K562 (cell line): Measurements from ENCODE around the gene CHI3L1. TPM values are rescaled to one million over a fixed set of nuclear protein-coding genes. Genes with fewer than 3 reads are reported as not detected.

Source experiments
- ATAC-seq: fragments of 200-7000 bp; cut with Tn5 transposase; 3 replicates; pipeline ENCODE4 v1.9.1; 2020; ENCODE audit warnings: moderate library complexity
- BruUV-seq: library from RNA; stranded (reverse); fragments of 400-500 nt; replicated peaks from 2 replicates; lab custom pipeline; 2021; lab: Mats Ljungman, UMichigan
- CTCF ChIA-PET: fragments of 300-600 bp; formaldehyde crosslinking; extraction: SDS; loops from one replicate; lab custom pipeline; 2021; ENCODE audit warnings: low intra/inter-chr PET ratio; lab: Yijun Ruan, JAX
- POLR2A ChIA-PET: fragments of 300-600, 350-650 bp; sonication (Branson Sonifier 250); formaldehyde crosslinking; extraction: SDS; loops from one replicate; lab custom pipeline; 2021; ENCODE audit warnings: antibody characterized with exemption, inconsistent platforms; lab: Yijun Ruan, JAX
- DNase-seq, 4 experiments: peaks; one replicate each; pipeline versions ENCODE4 v3.0.0 to v3.0.0-alpha.2; 2011 to 2018; ENCODE audit warnings: low spot score in 3 of 4, mixed read lengths in 3 of 4; ENCODE audit errors: extremely low read depth in 1 of 4
- FAIRE-seq: peaks from 2 replicates; lab custom pipeline; 2011; peaks lifted over from hg19 to GRCh38; lab: Jason Lieb, UNC
- H2AFZ ChIP-seq: 2 replicates; pipeline ENCODE4 v1.6.0; 2011; ENCODE audit warnings: low read depth, low read length, control low read depth, inconsistent platforms
- H3K27ac ChIP-seq: fragments of 200-600 bp; 3 replicates; pipeline ENCODE4 v1.8.0; 2011; ENCODE audit warnings: low read depth, mild to moderate bottlenecking, control low read depth, inconsistent platforms, low read length, moderate library complexity, mixed read lengths; ENCODE audit errors: extremely low read depth
- H3K27me3 ChIP-seq, 2 experiments: fragments of 300-600 bp in 1 of 2; 2 replicates in 1 of 2; 3 replicates in 1 of 2; pipeline versions ENCODE4 v1.6.0 to v1.8.0; 2011; ENCODE audit warnings: inconsistent platforms in 2 of 2, low read length in 2 of 2, mild to moderate bottlenecking in 1 of 2, mixed read lengths in 1 of 2, moderate library complexity in 1 of 2; ENCODE audit not compliant: control insufficient read depth in 2 of 2, insufficient read depth in 2 of 2
- H3K36me3 ChIP-seq: fragments of 300-600 bp; 3 replicates; pipeline ENCODE4 v1.8.0; 2011; ENCODE audit warnings: mild to moderate bottlenecking, low read length, inconsistent platforms; ENCODE audit not compliant: control insufficient read depth, insufficient read depth
- H3K4me1 ChIP-seq, 2 experiments: fragments of 200-600 bp in 1 of 2; replicated peaks in 1 of 2; 2 replicates in 1 of 2; 3 replicates in 1 of 2; pipeline versions ENCODE4 v1.5.1 to v1.8.0; 2011; ENCODE audit warnings: inconsistent platforms in 2 of 2, low read length in 2 of 2, mild to moderate bottlenecking in 1 of 2, mixed read lengths in 1 of 2, moderate library complexity in 1 of 2; ENCODE audit not compliant: control insufficient read depth in 2 of 2, insufficient read depth in 2 of 2
- H3K4me2 ChIP-seq: 2 replicates; pipeline ENCODE4 v1.6.1; 2011; ENCODE audit warnings: low read length, control low read depth, inconsistent platforms, mixed read lengths; ENCODE audit not compliant: insufficient read depth
- H3K4me3 ChIP-seq: fragments of 200-600 bp; sonication (generic), shearing (Covaris generic); 2 replicates; pipeline ENCODE4 v1.5.1; 2016; ENCODE audit warnings: control low read depth, inconsistent platforms
- H3K79me2 ChIP-seq: fragments of 200-600 bp; 3 replicates; pipeline ENCODE4 v1.8.0; 2011; ENCODE audit warnings: low read length, inconsistent platforms; ENCODE audit not compliant: control insufficient read depth, insufficient read depth
- H3K9ac ChIP-seq, 2 experiments: 2 replicates each; pipeline versions ENCODE4 v1.6.0 to v1.6.1; 2011; ENCODE audit warnings: low read depth in 2 of 2, low read length in 2 of 2, control low read depth in 1 of 2, inconsistent platforms in 1 of 2, mild to moderate bottlenecking in 1 of 2, mixed read lengths in 1 of 2; ENCODE audit not compliant: insufficient read depth in 1 of 2
- H3K9me1 ChIP-seq: one replicate; pipeline ENCODE4 v1.6.0; 2011; ENCODE audit warnings: inconsistent platforms, mild to moderate bottlenecking, low read length, moderate library complexity; ENCODE audit not compliant: control insufficient read depth, insufficient read depth
- H3K9me3 ChIP-seq: replicated peaks from 2 replicates; pipeline ENCODE4 v1.5.1; 2011; ENCODE audit warnings: low read depth, low read length, inconsistent platforms; ENCODE audit not compliant: control insufficient read depth, insufficient read depth
- H4K20me1 ChIP-seq: replicated peaks from 2 replicates; pipeline ENCODE4 v1.6.1; 2011; ENCODE audit warnings: low read length, inconsistent platforms, mixed read lengths; ENCODE audit not compliant: control insufficient read depth, insufficient read depth
- FOXO4 ChIP-seq: fragments of 450-650 bp; formaldehyde crosslinking; IDR thresholded peaks from 2 replicates; pipeline ENCODE4 v1.4.0; 2020; ENCODE audit warnings: mild to moderate bottlenecking, moderate library complexity
- FOXP1 ChIP-seq: sonication (generic); formaldehyde crosslinking; IDR thresholded peaks from 2 replicates; pipeline ENCODE4 v1.8.0; 2022; ENCODE audit warnings: mild to moderate bottlenecking, missing genetic modification reagents
- HMGN3 ChIP-seq: IDR thresholded peaks from 2 replicates; pipeline ENCODE4 v1.6.1; 2011; ENCODE audit warnings: borderline replicate concordance, low read depth, mild to moderate bottlenecking, mixed read lengths, low read length; ENCODE audit not compliant: insufficient read length; ENCODE audit errors: extremely low read depth
- MCM5 ChIP-seq: fragments of 450-650 bp; IDR thresholded peaks from 2 replicates; pipeline ENCODE4 v1.6.1; 2016; ENCODE audit warnings: low read depth
- PHB2 ChIP-seq: fragments of 450-650 bp; IDR thresholded peaks from 2 replicates; pipeline ENCODE4 v1.6.1; 2017; ENCODE audit warnings: low read depth
- POLR3A ChIP-seq: IDR thresholded peaks from 2 replicates; pipeline ENCODE4 v1.6.1; 2011; ENCODE audit warnings: borderline replicate concordance, mild to moderate bottlenecking, moderate library complexity; ENCODE audit not compliant: insufficient read length, insufficient read depth; ENCODE audit errors: extremely low read depth
- PTRF ChIP-seq: fragments of 450-650 bp; IDR thresholded peaks from 2 replicates; pipeline ENCODE4 v1.6.1; 2016; ENCODE audit warnings: mild to moderate bottlenecking, missing genetic modification characterization, missing compliant biosample characterization
- ZFP1 ChIP-seq: fragments of 450-650 bp; formaldehyde crosslinking; IDR thresholded peaks from 2 replicates; pipeline ENCODE4 v1.4.0; 2020; ENCODE audit warnings: mild to moderate bottlenecking, mixed read lengths
- ZNF589 ChIP-seq: fragments of 200-800 bp; sonication (Bioruptor generic); IDR thresholded peaks from 2 replicates; pipeline ENCODE4 v1.6.1; 2016; ENCODE audit warnings: low read depth, missing genetic modification characterization, missing compliant biosample characterization
- WGBS: fragments of 100-300 bp; shearing (Covaris generic); methylation state at CpG from one replicate; pipeline ENCODE4 v1.1.6; 2016; ENCODE audit warnings: low coverage, mixed read lengths; ENCODE audit not compliant: insufficient coverage; ENCODE audit errors: missing lambda C conversion rate; 5-methylcytosine and 5-hydroxymethylcytosine counted together
- in situ Hi-C: fragments of 300-500 bp; cut with MboI; formaldehyde crosslinking; loops from 4 replicates; pipeline ENCODE4 v1.15.0; 2018; ENCODE audit warnings: inconsistent platforms, mixed read lengths
- intact Hi-C: fragments of 100-400 bp; cut with micrococcal nuclease; formaldehyde crosslinking; loops from 2 replicates; pipeline ENCODE4 v1.14.2; 2022
- polyA plus RNA-seq, 8 experiments: library from polyadenylated mRNA; depleted of rRNA in 4 of 8; stranded (reverse) in 5 of 8; unstranded in 3 of 8; fragments of >200 nt; fragmentation: Nextera tagmentation in 2 of 8; fragmentation: Illumina TruSeq in 1 of 8; extraction: Ambion mirVana in 2 of 8; extraction: Trizol in 1 of 8; gene quantifications; 2 replicates each; pipeline versions ENCODE4 v1.2.1 to v1.2.3, GENCODE V29; 2011 to 2014; ENCODE audit warnings: inconsistent platforms in 1 of 8, missing spikeins in 1 of 8
- total RNA-seq, 7 experiments: library from RNA; depleted of rRNA in 6 of 7; stranded (reverse); fragments of >200 nt in 6 of 7; fragmentation: Illumina TruSeq in 2 of 7; extraction: Trizol in 2 of 7; gene quantifications; 2 replicates each; pipeline versions ENCODE4 v1.2.1 to v1.2.3, GENCODE V29; 2011 to 2021; ENCODE audit warnings: low replicate concordance in 1 of 7
- TF ChIP-seq, protein P1 (sequence below): fragments of 150-350 bp; conservative IDR thresholded peaks from 2 replicates; pipeline ENCODE4 v1.6.1; 2014; ENCODE audit warnings: low read length
- TF ChIP-seq, protein P2 (sequence below): sonication (generic); formaldehyde crosslinking; IDR thresholded peaks from 2 replicates; pipeline ENCODE4 v1.5.0; 2020; ENCODE audit warnings: missing genetic modification reagents
- TF ChIP-seq, protein P3 (sequence below): fragments of 200-800 bp; sonication (Bioruptor generic); IDR thresholded peaks from 2 replicates; pipeline ENCODE4 v1.6.1; 2017; ENCODE audit warnings: missing genetic modification characterization, missing compliant biosample characterization
- TF ChIP-seq, protein P4 (sequence below): fragments of 450-650 bp; IDR thresholded peaks from one replicate; pipeline ENCODE4 v1.6.1; 2018; ENCODE audit warnings: mild to moderate bottlenecking, moderate library complexity; ENCODE audit not compliant: partially characterized antibody

Gene CHI3L1
- total and polyA plus RNA-seq, 9 of the 15 experiments (the other 6 are each of a cell fraction or from before 2014, with no cell fraction given), result not detected

GRCh38 chr1:203170625-203171330 lies 15.7 kb downstream of the CHI3L1 start:
- in situ Hi-C loops, result no loop called here
- no peaks in the 10 kb centered on the region for H3K79me2 ChIP-seq
- peaks cover 16 to 64% of the 10 kb centered on the region in 2 experiments; a peak in 4 of 5 replicates for H3K27me3 ChIP-seq
- 0% methylated on average over 8 of the region's 8 CpGs for WGBS
- H3K4me1 ChIP-seq, result peaks cover 0 to 11% of the 10 kb centered on the region in 2 experiments; a peak in 1 of 5 replicates
- no peak for FAIRE-seq
- H3K4me2 ChIP-seq, result no peak overlapping the region
- ATAC-seq, result no peak
- ChIA-PET POLR2A (interaction anchor here (0.5 to 1.1 kb wide), 5 partner anchors 11 to 1583 kb away, joined by 3 to 5 read pairs (median 3); no protein-coding TSS in a partner anchor), CTCF (interaction anchor here (2.5 to 3.5 kb wide), 2 partner anchors 53 to 131 kb away, joined by 12 to 27 read pairs; no protein-coding TSS in a partner anchor)
- H3K36me3 ChIP-seq, result no peaks in the 10 kb centered on the region
- no peaks in the 10 kb centered on the region for H3K9me1 ChIP-seq
- peaks cover 29% of the 10 kb centered on the region; the same call in 1 of the 2 replicates for H4K20me1 ChIP-seq
- intact Hi-C loops, result no loop called here
- no peak for DNase-seq
- no peak overlapping the region for H3K9ac ChIP-seq
- no peak overlapping the region for H2AFZ ChIP-seq
- BruUV-seq, result no TSS peak
- no peak overlapping the region for H3K4me3 ChIP-seq
- no peaks in the 10 kb centered on the region for H3K9me3 ChIP-seq
- no peak overlapping the region for H3K27ac ChIP-seq
- TF ChIP-seq POLR3A (no peak), FOXO4 (no peak), FOXP1 (CRISPR knock-in tag) (no peak), HMGN3 (no peak), PTRF (no peak), PHB2 (no peak), MCM5 (no peak), ZFP1 (CRISPR knock-in tag) (no peak), ZNF589 (CRISPR knock-in tag) (no peak)
- TF ChIP-seq, protein P1, sequence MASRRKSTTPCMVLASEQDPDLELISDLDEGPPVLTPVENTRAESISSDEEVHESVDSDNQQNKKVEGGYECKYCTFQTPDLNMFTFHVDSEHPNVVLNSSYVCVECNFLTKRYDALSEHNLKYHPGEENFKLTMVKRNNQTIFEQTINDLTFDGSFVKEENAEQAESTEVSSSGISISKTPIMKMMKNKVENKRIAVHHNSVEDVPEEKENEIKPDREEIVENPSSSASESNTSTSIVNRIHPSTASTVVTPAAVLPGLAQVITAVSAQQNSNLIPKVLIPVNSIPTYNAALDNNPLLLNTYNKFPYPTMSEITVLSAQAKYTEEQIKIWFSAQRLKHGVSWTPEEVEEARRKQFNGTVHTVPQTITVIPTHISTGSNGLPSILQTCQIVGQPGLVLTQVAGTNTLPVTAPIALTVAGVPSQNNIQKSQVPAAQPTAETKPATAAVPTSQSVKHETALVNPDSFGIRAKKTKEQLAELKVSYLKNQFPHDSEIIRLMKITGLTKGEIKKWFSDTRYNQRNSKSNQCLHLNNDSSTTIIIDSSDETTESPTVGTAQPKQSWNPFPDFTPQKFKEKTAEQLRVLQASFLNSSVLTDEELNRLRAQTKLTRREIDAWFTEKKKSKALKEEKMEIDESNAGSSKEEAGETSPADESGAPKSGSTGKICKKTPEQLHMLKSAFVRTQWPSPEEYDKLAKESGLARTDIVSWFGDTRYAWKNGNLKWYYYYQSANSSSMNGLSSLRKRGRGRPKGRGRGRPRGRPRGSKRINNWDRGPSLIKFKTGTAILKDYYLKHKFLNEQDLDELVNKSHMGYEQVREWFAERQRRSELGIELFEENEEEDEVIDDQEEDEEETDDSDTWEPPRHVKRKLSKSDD, result no peak
- TF ChIP-seq, protein P2, sequence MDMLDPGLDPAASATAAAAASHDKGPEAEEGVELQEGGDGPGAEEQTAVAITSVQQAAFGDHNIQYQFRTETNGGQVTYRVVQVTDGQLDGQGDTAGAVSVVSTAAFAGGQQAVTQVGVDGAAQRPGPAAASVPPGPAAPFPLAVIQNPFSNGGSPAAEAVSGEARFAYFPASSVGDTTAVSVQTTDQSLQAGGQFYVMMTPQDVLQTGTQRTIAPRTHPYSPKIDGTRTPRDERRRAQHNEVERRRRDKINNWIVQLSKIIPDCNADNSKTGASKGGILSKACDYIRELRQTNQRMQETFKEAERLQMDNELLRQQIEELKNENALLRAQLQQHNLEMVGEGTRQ (CRISPR knock-in tag), result no peak
- TF ChIP-seq, protein P3, sequence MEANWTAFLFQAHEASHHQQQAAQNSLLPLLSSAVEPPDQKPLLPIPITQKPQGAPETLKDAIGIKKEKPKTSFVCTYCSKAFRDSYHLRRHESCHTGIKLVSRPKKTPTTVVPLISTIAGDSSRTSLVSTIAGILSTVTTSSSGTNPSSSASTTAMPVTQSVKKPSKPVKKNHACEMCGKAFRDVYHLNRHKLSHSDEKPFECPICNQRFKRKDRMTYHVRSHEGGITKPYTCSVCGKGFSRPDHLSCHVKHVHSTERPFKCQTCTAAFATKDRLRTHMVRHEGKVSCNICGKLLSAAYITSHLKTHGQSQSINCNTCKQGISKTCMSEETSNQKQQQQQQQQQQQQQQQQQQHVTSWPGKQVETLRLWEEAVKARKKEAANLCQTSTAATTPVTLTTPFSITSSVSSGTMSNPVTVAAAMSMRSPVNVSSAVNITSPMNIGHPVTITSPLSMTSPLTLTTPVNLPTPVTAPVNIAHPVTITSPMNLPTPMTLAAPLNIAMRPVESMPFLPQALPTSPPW (CRISPR knock-in tag), result no peak
- TF ChIP-seq, protein P4, sequence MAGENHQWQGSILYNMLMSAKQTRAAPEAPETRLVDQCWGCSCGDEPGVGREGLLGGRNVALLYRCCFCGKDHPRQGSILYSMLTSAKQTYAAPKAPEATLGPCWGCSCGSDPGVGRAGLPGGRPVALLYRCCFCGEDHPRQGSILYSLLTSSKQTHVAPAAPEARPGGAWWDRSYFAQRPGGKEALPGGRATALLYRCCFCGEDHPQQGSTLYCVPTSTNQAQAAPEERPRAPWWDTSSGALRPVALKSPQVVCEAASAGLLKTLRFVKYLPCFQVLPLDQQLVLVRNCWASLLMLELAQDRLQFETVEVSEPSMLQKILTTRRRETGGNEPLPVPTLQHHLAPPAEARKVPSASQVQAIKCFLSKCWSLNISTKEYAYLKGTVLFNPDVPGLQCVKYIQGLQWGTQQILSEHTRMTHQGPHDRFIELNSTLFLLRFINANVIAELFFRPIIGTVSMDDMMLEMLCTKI, result no peak
